ENCODE data around the gene APLF. TPM values are rescaled to one million over a fixed set of nuclear protein-coding genes. Genes with fewer than 3 reads are reported as not detected.
"Not testable (repeated sequence)": the region's sequence is repeated elsewhere in the genome, so short reads cannot be mapped to it uniquely, and the experiment has no call there.

Gene APLF
- total and polyA plus RNA-seq, 2 experiments from 2014 or later, result 1.5 to 5.0 TPM

DNA sequence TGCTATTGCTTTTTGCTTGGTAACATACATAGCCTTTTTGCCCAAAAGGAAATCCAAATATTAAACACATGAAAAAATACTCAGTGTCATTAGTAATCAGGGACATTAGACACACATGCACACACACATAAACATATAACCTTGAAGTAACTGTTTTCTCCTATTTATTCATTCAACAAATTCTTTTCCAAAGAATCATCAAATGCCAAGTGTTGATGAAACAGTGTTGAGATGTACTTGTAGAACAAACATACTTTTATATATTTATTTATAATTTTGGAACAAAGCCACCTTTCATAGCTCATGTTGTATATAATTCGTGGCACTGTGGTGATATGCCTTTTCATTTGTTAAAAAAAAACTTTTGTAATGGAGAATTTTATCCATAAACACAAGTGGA is 81.0 kb downstream of the APLF start:
- TF ChIP-seq, protein P1, sequence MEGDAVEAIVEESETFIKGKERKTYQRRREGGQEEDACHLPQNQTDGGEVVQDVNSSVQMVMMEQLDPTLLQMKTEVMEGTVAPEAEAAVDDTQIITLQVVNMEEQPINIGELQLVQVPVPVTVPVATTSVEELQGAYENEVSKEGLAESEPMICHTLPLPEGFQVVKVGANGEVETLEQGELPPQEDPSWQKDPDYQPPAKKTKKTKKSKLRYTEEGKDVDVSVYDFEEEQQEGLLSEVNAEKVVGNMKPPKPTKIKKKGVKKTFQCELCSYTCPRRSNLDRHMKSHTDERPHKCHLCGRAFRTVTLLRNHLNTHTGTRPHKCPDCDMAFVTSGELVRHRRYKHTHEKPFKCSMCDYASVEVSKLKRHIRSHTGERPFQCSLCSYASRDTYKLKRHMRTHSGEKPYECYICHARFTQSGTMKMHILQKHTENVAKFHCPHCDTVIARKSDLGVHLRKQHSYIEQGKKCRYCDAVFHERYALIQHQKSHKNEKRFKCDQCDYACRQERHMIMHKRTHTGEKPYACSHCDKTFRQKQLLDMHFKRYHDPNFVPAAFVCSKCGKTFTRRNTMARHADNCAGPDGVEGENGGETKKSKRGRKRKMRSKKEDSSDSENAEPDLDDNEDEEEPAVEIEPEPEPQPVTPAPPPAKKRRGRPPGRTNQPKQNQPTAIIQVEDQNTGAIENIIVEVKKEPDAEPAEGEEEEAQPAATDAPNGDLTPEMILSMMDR (IDR thresholded peaks at IDR 0.05; ENCODE audit: poor library complexity), result no peak
- no peak for DNase-seq (ENCODE audit: low spot score)
- Histone ChIP-seq H3K4me1 (ENCODE audit: insufficient read depth) (no peaks in the 10 kb centered on the region), H3K4me3 (no peak overlapping the region), H3K4me2 (no peak overlapping the region), H3K79me2 (no peaks in the 10 kb centered on the region), H4K20me1 (ENCODE audit: insufficient read depth, poor library complexity, severe bottlenecking) (no peaks in the 10 kb centered on the region), H3K36me3 (replicated peaks; ENCODE audit: insufficient read depth, low read depth) (no peaks in the 10 kb centered on the region), H2AFZ (no peak overlapping the region), H3K27me3 (no peaks in the 10 kb centered on the region), H3K27ac (no peak overlapping the region), H3K9me2 (replicated peaks; ENCODE audit: insufficient read depth) (no peaks in the 10 kb centered on the region), H3K9me3 (ENCODE audit: low read depth) (no peaks in the 10 kb centered on the region)
- 91% methylated on average over 1 of the region's 1 CpG for WGBS (ENCODE audit: low lambda C conversion rate, missing lambda C conversion rate)

DNA sequence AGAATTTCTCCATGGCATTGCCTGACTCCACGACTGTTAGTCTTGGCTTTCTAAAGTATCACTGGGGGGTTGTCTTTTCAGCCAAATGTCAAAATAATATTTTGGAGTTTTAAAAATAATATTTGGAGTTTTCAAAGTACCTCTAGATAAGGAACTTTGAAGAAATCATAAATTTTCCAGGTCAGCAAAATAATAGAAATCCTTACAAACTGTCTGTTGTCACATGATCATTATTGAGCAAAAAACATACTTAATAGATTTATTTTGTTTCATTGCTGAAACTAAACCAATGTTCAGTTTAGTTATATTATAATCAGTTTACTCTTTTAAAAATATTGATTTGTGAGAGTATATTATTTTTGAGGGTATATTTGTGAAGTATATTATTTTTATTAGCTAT is 85.7 kb downstream of the APLF start:
- H3K4me2 ChIP-seq, result no peak overlapping the region
- DNase-seq (ENCODE audit: low spot score), result no peak
- no peaks in the 10 kb centered on the region for H4K20me1 ChIP-seq (ENCODE audit: insufficient read depth, poor library complexity, severe bottlenecking)
- TF ChIP-seq, protein P1 (IDR thresholded peaks at IDR 0.05; ENCODE audit: poor library complexity), result no peak
- TF ChIP-seq EZH2 (IDR thresholded peaks at IDR 0.05; ENCODE audit: borderline replicate concordance), result no peak
- TF ChIP-seq EZH2phosphoT487 (IDR thresholded peaks at IDR 0.05; ENCODE audit: low read depth, severe bottlenecking, unreplicated experiment), result no peak
- H3K27ac ChIP-seq, result no peak overlapping the region
- no peaks in the 10 kb centered on the region for H3K27me3 ChIP-seq
- no peak overlapping the region for H3K4me3 ChIP-seq
- no peaks in the 10 kb centered on the region for H3K79me2 ChIP-seq
- no peaks in the 10 kb centered on the region for H3K9me3 ChIP-seq (ENCODE audit: low read depth)
- H3K36me3 ChIP-seq (replicated peaks; ENCODE audit: insufficient read depth, low read depth), result no peaks in the 10 kb centered on the region
- 79% methylated on average over 1 of the region's 1 CpG for WGBS (ENCODE audit: low lambda C conversion rate, missing lambda C conversion rate)
- no peak overlapping the region for H2AFZ ChIP-seq
- H3K9me2 ChIP-seq (replicated peaks; ENCODE audit: insufficient read depth), result no peaks in the 10 kb centered on the region
- no peaks in the 10 kb centered on the region for H3K4me1 ChIP-seq (ENCODE audit: insufficient read depth)

DNA sequence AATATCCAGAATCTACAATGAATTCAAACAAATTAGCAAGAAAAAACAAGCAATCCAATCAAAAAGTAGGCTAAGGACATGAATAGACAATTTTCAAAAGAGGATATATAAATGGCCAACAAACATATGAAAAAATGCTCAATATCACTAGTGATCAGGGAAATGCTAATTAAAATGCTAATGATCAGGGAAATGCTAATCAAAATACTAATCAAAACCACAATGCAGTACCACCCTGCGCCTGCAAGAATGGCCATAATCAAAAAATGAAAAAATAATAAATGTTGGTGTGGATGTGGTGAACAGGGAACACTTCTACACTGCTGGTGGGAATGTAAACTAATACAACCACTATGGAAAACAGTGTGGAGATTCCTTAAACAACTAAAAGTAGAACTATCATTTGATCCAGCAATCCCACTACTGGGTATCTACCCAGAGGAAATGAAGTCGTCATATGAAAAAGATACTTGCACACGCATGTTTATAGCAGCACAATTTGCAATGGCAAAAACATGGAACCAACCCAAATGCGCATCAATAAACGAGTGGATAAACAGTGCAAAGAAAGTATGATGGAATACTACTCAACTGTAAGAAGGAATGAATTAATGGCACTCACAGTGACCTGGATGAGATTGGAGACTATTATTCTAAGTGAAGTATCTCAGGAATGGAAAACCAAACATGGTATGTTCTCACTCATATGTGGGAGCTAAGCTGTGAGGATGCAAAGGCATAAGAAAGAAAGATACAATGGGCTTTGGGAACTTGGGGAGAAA is 88.2 kb downstream of the APLF start:
- H4K20me1 ChIP-seq (ENCODE audit: insufficient read depth, poor library complexity, severe bottlenecking); H3K4me2 ChIP-seq; H2AFZ ChIP-seq; DNase-seq (ENCODE audit: low spot score); H3K4me1 ChIP-seq (ENCODE audit: insufficient read depth); H3K9me3 ChIP-seq (ENCODE audit: low read depth); H3K79me2 ChIP-seq; H3K4me3 ChIP-seq; H3K9me2 ChIP-seq (replicated peaks; ENCODE audit: insufficient read depth); H3K36me3 ChIP-seq (replicated peaks; ENCODE audit: insufficient read depth, low read depth); H3K27me3 ChIP-seq; H3K27ac ChIP-seq: not testable (repeated sequence)
- 98% methylated on average over 5 of the region's 5 CpGs for WGBS (ENCODE audit: low lambda C conversion rate, missing lambda C conversion rate)

DNA sequence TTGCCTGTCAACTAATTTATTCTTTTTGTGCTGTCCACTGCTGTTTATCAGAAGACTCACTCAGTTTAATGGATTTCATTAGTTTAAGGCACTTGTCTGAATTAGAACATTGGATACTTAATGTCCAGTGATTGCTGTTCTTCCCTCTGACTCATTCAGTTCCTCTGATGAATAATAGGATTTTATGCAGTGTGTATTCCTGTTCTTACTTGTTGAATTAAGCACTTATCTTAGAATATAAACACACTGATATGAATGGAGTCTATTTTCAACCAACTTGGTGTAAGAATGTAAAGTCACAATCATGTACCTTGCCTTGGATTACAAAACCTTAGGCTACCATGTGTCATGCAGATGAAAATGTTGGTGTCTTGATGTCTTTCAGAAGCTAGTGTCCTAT is 89.0 kb downstream of the APLF start:
- no peaks in the 10 kb centered on the region for H3K4me1 ChIP-seq (ENCODE audit: insufficient read depth)
- no peak for TF ChIP-seq EZH2phosphoT487 (IDR thresholded peaks at IDR 0.05; ENCODE audit: low read depth, severe bottlenecking, unreplicated experiment)
- TF ChIP-seq EZH2 (IDR thresholded peaks at IDR 0.05; ENCODE audit: borderline replicate concordance), result no peak
- TF ChIP-seq, protein P1 (IDR thresholded peaks at IDR 0.05; ENCODE audit: poor library complexity), result no peak
- H3K4me2 ChIP-seq, result no peak overlapping the region
- no peaks in the 10 kb centered on the region for H3K36me3 ChIP-seq (replicated peaks; ENCODE audit: insufficient read depth, low read depth)
- no peak overlapping the region for H3K27ac ChIP-seq
- DNase-seq (ENCODE audit: low spot score), result no peak
- H4K20me1 ChIP-seq (ENCODE audit: insufficient read depth, poor library complexity, severe bottlenecking), result no peaks in the 10 kb centered on the region
- H3K4me3 ChIP-seq, result no peak overlapping the region
- H3K9me2 ChIP-seq (replicated peaks; ENCODE audit: insufficient read depth), result no peaks in the 10 kb centered on the region
- H3K9me3 ChIP-seq (ENCODE audit: low read depth), result no peaks in the 10 kb centered on the region
- H3K27me3 ChIP-seq, result no peaks in the 10 kb centered on the region
- H2AFZ ChIP-seq, result no peak overlapping the region
- H3K79me2 ChIP-seq, result no peaks in the 10 kb centered on the region
